ENCODE results near the gene NALCN.

DNA sequence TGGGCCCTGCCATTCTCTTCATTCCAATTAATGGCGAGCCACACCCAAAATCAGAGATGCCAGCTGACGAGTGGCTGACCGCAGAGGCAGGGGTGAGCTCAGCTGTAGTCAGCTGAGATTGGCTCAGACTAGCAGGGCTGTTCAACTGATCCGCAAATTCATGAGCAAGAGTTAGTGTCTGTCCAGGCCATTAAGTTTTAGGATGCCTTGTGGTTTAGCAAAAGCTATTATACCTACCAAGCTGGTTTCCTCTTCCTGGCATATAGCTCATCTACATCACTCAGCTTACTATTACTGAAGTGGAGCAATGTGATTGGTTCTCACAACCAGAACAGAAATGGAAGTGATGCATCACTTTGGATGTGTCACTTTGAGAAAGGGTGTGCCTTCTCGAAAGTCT is 148.7 kb downstream of the NALCN start:
- TF ChIP-seq CTCF (IDR thresholded peaks at IDR 0.05) (no peak), POLR2A (IDR thresholded peaks at IDR 0.05) (no peak)

All from body of pancreas (tissue), 4 donors.